ENCODE data around the gene STXBP3.
"Not testable (repeated sequence)": the region's sequence is repeated elsewhere in the genome, so short reads cannot be mapped to it uniquely, and the experiment has no call there.

STXBP3 gene

DNA sequence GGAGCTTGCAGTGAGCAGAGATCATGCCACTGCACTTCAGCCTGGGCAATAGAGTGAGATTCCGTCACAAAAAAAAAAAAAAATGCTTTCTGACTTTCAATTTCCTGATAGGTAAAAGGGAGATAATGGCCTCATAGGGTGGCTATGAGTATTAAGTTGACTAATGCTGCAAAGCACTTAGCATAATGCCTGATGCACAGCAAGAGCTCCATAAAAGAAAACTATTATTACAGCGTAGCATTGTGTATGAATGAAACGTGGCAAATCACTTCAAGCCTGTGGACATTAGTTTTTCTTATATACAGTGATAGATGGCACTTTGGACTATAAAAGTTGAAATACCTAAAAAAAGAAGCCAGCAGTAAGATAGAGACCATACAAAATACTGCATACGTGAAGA is 17.0 kb upstream of the STXBP3 start:
- no peak for DNase-seq

DNA sequence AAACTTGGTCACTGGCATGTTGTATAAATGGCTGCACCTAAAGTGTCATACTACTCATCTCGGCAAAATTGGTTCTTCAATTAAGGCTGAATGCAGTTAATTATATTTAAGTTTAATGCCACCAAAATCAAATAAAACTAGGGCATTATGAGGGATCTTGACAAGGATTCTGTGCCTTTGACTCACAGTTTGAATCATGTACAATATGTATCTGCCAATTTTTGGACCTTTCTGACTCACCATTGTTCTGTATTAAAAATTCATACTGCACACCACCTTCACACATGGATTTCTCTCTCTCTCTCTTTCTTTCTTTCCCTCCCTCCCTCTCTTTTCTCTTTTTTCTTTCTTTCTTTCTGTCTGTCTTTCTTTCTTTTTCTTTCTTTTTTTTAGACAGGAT is 14.1 kb upstream of the STXBP3 start:
- no peak for DNase-seq

DNA sequence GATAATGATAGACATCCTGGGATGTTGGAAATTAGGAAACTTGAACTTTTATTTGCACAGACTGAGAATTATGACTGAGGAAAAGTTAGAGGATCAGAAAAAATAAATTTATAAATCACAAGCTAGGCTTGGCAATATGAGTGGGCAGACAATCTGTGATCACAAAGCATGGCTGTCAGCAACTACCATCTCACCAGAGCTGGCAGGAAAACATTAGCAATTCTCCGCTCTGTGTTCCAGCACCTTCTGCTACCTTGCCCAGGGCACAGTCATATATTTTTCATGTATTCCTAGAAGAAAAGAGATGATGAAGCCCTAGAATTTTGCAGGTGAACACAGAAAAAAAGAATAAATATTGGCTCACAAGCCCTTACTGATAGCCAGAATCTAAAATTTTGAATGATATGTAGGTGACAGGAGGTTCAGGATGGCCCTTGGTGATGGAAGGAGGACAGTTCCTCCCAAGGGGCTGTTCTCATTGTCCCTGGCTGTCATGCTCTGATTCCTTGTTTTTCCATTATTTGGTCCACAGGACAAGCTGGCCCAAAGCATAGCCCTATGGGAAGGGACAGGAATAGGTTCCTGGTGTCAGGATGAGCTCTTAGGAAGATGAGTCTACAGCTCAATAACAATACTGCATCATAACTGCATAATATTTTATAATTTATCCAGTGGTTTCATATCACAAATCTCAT is 12.2 kb upstream of the STXBP3 start:
- no peak for DNase-seq

DNA sequence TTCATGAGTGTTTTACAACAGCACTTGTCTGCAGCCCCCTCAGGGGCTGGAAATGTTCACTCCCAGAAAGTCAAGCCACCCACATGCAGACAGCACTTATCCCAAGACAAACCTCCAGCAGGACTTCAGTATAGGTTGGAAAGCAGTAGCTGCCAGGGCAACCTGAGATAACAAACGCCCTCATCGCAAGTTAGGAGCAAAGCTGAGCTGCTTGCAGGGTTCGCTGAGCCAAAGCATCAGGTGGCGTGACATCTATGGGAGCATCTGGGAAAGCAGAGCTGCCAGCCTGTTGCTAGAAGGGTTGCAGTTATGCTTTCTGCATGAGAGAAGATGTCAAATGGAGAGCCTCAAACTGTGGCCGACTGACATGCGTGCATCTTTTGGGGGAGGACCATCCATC is 4.2 kb upstream of the STXBP3 start:
- DNase-seq: no peak

DNA sequence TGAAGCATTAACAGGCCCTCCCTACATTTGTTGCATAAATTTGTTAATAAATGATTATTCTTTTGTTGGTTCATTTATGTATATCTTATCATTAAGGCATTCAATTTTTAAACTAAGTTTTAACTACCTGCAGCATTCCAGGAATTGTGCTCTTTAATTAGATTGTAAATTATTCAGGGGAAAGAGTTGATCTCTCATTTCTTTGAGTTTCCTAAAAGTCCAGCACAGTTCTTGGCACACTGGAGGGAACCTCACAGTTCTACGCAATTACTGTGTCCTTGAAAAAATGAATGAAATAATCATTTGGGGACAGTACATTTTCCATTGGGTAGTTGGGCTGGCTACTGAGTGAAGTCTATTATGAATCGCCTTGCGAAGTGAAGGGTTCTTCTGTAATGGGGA is 493 bp upstream of the STXBP3 start:
- no peak for DNase-seq

DNA sequence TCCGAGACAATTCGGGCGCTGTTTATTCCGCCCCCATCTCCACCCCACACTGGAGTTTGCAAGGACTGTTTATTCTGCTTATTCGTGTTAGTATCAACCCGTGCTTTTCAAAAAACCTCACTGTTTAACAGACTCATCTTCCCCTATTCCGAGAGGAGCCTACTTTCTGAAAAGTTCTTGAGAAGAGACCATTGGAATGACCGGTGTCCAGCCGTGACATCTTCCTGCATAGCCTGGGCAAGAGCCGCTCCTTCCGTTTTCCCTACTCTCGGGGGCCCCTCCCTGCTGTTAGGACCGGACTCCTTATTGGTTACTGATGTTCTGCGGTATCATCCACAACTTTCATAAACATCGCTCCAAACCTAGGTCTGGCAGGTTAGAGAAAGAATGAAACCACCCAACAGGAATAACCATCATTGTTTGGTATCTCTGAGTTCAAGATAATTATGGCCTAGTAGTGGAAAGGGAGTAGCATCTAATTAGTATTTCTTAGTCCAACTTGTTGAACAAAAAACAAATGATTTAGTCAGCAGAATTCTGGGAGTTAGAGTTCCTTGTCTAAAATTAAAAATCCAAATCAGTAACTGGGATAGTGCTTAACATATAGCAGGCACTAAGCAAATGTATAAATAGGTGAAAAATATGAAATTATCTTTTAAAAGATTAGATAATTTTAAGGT is 837 bp downstream of the STXBP3 start:
- DNase-seq: peak; percentile 48 to 73

DNA sequence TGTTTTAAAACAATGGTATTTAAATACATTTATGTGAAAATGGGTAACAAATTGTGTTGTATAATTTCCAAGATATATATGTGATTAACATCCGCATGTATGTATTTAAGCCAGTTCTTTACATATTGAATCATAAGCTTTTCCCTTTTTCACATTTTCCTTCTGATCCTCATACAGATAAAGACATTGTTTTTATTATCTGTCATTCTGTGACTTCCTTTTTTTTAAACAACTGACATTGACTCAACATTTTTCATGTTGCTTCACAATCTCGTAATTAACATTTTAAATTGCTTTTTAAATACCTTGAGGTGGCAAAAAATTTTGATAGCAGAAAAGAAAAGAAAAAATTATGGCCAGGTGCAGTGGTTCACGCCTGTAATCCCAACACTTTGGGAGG is 1.4 kb downstream of the STXBP3 start:
- no peak for DNase-seq

DNA sequence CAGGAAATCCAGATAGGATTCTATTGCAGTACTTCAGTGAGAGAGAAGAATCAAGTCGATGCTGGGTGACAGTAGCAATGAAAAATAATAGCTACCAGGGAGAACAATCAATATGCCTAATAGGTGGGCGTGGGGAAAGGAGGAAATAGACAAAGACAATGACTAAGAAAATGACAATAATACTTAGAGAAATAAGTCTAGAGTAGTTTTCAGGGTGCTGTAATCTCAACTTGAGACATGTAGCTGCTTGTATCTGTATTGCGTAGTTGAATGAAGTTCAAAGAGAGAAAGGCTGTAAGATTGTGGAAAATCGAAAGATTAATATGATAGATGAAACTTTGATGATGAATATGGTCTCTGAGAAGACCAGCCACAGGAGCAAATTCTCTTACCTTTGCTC is 2.6 kb downstream of the STXBP3 start:
- DNase-seq: no peak

DNA sequence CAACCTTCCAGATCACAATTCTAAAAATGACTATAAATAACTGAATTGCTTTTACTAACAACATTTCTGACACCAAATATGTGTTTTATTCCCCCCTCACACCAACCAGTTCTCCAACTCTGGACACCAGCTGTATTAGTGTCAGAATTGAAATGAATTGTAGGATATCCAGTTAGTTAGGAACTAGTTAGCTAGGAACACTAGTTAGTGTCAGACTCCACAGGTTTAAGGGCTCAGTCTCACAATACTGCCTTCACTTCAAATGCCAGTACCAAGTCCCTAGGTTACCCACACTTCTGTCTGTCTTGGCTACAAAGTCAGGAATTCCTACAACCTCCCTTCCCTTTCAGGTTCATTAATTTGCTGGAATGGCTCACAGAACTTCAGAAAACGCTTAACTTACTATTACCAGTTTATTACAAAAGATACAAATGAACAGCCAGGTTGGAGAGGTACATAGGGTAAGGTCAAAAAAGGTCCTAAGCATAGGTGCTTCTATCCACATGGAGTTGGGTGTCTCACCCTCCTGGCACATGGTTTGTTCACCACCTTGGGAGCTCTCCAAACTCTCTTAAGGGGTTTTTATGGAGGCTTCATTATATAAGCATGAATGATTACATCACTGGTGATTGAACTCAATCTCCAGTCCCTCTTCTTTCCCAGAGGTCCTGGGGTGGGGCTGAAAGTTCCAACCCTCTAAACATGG is 4.2 kb downstream of the STXBP3 start:
- DNase-seq: no peak

DNA sequence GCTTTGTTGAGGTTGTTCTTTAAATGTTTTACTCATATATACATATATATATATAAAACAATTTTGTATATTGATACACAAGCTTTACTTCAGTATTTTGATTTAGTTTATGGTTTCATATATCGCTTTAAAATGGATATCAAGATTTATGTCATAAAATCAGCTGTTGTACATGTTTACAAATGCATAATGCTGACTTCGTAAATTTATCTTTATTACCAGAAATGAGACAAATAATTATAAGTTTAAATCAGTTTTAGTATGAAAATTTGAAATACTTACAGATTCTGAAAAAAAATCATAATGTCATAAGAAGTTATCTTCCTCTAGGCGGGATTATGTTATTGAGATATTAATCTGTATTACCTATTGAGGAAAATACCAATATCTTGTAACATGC is 6.9 kb downstream of the STXBP3 start:
- no peak for DNase-seq

DNA sequence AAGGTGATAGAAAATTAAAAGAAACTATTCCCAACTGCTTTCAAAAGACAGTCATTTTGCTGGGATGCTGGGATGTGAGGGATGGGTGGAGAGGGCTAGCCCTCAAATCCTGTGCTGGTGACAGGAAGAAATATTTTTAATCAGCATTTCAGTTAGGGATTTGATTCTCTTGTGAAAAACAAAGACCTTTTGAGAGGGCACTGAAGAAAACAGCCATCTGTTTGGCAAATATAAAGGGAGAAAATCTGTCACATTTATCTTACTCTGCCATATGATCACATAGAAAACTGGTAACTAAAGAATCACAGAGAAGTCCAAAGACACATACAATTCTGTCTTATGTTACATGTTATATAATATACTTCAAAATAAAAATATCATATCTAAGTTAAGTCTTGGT is 12.3 kb downstream of the STXBP3 start:
- DNase-seq: no peak

DNA sequence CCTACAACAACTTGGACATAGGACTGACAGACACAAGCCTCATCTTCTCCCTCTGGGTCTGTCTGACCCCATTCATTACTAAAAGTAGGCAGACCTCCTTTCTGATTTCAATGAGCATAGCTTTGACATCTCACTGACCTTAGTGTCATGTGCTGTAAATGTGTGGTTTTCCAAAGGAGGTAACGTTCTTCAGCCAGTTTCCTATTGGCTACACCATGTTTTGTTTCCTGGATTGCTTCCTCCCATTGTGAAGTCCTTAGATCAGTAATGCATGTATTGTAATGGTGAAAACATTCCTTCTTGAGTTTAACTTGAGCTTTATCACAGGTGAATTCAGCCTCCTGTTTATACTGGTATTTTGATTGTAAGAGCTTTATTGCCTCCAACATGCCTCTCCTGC is 20.6 kb downstream of the STXBP3 start:
- no peak for DNase-seq

DNA sequence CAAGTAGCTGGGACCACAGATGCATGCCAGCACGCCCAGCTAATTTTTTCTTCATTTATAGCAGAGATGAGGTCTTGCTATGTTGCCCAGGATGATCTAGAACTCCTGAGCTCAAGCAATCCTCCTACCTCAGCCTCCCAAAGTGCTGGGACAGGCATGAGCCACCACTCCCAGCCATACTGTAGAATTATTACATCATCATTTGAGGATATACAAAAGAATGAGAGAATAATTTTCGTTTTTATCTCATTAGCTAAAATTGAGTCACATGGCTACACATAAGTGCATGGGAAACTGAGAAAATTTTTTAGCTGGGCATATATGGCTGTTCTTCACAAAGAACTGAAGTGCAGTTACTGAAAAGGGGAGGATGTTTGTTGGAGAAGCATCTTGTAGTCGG is 21.2 kb downstream of the STXBP3 start:
- DNase-seq: no peak

DNA sequence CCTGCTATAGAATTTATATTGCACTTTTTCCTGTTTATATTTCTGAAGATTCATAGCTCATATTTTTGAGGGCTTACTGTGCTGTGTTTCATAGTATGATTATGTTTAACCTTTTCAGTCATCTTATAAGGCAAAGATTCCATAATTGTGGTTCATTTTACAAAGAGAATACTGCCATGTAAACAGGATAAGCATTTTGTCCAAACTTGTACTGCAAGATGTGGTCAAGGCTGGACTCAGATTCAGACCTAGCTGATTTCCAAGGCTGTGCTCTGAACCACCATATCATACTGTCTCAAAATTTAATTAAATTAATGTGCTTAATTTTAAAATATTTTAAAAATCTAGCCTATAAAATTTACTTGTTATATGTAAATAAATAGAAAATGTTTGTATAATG is 31.4 kb downstream of the STXBP3 start:
- no peak for DNase-seq

DNA sequence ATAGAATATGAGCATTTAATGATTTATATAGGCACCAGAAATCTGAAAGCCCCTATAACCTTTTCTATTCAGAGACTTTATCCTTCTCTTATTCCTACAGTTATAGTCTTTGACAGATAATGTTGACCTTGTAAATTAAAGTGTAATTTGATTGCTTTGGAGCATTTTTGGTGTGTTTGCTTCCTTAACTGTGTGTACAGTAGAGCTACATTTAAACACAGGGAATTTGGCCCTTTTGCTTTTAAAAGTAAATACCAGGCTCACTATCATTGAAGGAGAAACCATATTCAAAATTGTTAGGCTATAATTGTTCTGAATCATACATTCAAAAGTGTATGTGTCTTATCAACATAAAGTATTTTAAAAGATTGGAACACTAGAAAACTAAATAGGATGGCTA is 33.0 kb downstream of the STXBP3 start:
- no peak for DNase-seq

DNA sequence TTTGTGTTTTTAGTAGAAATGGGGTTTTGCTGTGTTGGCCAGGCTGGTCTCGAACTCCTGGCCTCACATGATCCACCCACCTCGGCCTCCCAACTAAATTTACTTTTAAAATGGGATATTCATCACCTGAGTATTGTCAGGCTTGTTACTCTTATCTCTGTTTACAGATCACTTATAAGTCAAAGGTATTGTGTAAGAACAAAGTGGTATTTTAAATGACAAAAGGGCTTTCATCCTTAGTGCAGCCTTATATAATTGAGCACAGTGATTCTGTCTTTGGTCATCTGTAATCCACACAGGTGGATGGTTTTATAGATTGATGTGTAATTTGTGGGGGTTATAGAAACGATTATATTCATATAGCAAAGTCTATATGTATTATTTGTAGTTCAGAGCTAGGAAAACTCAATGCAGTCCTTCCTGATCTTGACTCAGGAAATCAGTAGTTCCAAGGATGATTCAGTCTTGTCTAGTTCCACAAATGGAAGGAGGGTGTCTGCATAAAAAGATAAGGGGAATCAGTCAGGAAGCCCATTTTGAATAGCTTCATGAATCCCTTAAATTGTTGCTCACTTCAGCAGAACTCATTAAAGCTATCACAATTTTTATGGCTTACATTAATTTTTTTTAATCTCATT is 34.6 kb downstream of the STXBP3 start:
- DNase-seq: no peak

DNA sequence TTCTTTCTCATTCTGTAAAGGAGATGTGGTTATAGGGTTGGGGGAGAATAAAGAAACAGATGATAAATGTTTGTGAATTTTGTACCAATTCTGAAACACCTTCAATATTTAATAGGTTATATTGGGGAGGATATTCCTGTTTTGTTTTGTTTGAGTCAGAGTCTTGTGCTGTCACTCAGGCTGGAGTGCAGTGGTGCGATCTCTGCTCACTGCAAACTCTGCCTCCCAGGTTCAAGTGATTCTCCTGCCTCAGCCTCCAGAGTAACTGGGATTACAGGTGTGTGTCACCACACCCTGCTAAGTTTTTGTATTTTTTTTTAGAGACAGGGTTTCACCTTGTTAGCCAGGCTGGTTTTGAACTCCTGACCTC is 35.1 kb downstream of the STXBP3 start:
- not testable (repeated sequence) for DNase-seq

DNA sequence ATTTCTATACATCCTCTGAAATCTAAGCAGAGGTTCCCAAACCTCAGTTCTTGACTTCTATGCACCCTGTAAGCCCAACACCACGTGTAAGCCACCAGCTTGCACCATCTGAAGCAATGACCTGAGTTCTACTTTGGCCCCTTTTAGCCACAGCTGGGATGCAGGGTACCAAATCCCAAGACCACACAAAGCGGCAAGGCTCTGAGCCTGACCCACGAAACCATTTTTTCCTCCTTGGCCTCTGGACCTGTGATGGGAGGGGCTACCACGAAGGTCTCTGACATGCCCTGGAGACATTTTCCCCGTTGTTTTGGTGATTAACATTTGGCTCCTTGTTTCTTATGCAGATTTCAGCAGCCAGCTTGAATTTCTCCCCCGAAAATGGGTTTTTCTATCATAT is 38.8 kb downstream of the STXBP3 start:
- DNase-seq: no peak

DNA sequence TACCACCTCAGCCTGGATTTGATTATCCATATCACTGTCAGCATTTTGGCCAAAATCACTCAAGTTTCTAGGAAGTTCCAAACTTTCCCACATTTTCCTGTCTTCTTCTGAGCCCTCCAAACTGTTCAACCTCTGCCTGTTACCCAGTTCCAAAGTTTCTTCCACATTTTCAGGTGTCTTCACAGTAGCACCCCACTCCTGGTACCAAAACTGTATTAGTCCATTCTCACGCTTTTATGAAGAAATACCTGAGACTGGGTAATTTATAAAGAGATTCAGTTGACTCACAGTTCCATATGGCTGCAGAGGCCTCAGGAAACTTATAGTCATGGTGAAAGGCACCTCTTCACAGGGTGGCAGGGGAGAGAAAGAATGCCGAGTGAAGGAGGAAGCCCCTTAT is 39.4 kb downstream of the STXBP3 start:
- DNase-seq: no peak

DNA sequence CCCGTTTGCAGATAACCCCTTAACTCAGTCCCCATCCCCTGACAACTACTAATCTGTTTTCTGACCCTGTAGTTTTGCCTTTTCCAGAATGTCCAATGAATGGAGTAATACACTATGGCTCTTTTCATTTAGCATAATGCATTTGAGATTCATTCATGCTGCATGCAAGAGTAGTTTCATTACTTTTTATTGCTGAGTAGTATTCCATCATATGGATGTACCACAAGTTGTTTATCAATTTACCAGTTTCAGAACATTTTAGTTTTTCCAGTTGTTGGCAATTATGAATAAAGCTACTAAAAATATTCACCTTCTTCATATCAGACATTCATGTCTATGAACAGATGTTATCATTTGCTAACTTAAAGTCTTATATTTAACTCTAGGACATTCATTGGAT is 45.3 kb downstream of the STXBP3 start:
- DNase-seq: no peak

DNA sequence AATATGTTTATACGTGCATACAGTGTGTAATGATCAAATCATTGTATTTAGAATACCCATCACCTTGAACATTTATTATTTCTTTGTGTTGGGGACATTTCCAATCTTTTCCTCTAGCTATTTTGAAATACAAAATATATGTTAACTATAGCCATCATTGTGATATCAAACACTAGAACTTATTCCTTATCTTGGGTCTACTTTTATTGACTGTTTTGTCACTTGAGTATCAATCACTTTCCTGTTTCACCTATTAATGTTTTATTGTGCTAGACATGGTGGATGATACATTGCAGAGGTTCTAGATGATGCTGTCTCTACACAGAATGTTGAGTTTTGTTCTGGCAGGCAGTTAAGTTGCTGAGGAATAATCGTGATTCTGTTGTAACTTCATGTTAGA is 45.9 kb downstream of the STXBP3 start:
- DNase-seq: no peak

DNA sequence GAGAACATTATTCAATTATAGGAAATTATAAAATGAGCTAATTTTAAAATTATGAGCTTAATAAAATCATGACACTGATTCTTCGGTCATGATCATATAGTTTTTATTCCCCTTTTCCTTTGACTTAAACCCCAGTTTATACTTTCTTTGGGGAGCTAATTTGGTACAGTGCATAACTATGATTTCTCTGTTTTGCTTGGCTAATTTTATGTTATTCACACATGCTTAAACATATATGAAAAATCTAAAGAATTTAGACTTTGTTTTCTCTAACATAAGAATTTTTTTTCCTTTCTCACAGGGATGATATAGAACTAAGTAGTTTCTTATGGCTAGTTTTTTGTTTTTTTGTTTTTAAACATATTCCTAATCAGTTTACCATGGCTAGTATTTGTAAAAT is 52.5 kb downstream of the STXBP3 start:
- DNase-seq: no peak

DNA sequence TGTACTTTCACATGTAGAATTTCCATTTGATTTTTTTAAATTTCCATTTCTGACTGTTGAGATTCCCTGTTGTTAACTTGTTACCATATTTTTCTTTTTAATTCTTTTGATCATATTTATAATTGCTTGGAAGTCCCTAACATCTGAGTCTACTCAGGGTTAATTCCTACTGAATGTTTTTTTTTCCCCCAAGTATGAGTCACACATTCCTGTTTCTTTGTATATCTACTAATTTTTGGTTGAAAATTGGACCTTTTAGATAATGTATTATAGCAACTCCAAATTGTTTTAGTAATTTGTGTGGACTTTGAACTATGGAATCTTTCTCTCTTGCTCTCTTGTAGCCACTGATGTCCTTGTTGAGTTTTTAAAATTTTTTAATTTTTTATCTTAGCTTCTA is 54.6 kb downstream of the STXBP3 start:
- no peak for DNase-seq

DNA sequence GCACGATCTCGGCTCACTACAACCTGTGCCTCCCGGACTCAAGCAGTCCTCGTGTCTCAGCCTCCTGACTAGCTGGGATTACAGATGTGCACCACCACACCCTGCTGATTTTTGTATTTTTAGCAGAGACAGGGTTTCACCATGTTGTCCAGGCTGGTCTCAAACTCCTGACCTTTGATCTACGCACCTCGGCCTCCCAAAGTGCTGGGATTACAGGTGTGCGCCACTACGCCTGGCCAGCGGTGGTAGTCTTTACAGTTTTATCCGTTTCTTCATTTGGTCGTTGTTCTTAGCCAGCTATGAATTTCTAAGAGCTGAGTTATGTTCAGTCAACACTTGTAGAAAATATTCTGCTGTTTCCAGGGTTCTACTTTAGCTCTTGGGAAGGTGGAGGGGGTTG is 57.1 kb downstream of the STXBP3 start:
- DNase-seq: no peak
